ENCODE measurements around the gene PCDH15. TPM values are rescaled to one million over a fixed set of nuclear protein-coding genes. Genes with fewer than 3 reads are reported as not detected.

The PCDH15 gene
- total and polyA plus RNA-seq, 4 donors: 0.03 to 16.9 (median 0.88) TPM

Small RNA genes lying within 50 kb of the gene (small RNA-seq; reads per million reads assigned to genes)
- gene AL365496.1 (ENCODE audit: low replicate concordance) (not detected), gene MIR548F1 (ENCODE audit: low replicate concordance) (not detected), gene RNU6-687P (ENCODE audit: low replicate concordance) (not detected)

Measured in lung (tissue), 5 donors.